Smooth muscle cell of trachea (primary cell): ENCODE measurements around the gene SDF4. TPM values are rescaled to one million over a fixed set of nuclear protein-coding genes. Genes with fewer than 3 reads are reported as not detected.

ENCODE experiments used
- total RNA-seq: library from RNA; depleted of rRNA; stranded (reverse); fragments of >200 nt; gene quantifications from 2 replicates; pipeline ENCODE4 v1.2.1, GENCODE V29; 2014

SDF4 gene, protein sequence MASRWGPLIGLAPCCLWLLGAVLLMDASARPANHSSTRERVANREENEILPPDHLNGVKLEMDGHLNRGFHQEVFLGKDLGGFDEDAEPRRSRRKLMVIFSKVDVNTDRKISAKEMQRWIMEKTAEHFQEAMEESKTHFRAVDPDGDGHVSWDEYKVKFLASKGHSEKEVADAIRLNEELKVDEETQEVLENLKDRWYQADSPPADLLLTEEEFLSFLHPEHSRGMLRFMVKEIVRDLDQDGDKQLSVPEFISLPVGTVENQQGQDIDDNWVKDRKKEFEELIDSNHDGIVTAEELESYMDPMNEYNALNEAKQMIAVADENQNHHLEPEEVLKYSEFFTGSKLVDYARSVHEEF
- 137 and 202 TPM in 2 replicates for total RNA-seq

DNA sequence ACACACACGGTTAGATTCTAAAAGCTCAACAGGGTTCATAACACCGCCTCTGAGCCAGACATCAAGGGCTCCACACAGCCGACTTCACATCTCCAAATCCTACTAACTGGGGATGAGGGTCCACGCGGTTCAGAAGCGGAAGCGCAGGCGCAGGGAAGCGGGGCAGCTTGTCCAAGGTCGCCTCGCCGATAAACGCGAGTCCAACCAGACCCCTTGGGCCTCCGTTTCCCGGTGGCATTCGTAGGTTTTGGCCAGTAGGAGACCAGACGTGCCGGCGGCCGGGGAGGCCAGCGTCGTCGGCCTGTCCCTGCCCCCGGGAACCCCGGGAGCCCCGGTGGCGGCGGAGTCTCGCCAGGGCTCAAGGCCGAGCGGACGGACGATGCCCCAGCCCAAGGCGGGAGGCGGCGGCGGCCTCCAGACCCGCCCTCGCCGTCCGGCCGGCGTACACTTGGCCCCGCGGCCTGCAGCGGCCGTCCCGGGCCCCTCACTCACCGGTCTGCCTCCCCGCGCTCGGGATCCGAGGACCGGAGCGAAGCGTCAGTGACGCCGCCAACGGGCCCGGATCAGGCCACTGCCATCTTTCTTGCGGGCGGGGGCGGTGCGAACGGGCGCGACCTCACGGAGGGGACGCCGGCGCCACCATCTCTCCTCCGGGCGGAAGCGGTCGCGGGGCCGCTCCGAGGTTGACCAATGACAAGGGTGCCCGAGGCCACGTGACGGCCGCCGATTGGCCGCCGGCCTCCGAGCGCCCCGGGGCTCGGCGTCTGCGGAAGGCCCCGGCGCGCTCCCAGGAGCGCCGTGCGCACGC, at the start of gene SDF4:
Gene SDF4 (minus strand): TSS at position 602 of the 808 bp plus-strand sequence. CDS start 3,229 bp downstream, outside the sequence.

DNA sequence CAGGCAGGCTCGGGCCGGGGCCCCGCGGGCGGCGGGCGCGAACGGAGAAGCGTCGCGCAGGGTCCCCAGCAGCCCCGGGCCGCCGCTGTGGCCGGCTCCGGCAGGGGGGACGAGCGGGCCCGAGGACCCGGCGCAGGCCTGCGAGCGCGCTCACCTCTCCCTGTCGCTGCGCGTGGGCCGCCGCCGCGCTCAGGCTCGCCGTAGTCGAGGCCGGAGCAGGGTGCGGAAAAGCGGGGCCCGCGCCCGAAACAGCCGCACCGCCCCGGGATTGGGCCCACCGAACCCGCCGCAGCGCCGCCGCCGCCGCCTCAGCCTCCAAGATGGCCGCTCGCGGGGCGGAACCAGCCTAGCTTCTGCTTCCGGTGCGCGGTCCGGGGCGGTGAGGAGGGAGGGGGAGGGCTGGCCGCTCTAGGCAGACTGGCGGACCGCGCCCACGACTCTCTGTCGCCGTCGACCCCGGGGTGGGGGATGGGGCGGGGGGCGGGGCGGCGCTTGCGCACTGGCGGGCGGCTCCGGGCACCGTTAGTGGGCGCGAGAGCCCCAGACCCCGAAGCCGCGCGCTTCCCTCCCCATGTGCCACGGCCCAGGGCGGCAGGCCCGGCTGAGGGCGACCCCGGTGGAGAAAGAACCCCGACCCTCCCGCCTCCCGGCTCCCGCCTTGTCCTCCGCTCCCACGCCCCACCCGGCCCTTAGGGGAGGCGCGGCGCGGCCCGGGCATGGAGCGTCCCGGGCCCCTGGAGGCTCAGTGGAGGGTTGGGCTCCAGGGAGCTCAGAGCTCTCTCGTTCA, 41.9 kb upstream of the SDF4 start, which contains the start of gene UBE2J2:
Gene UBE2J2 (minus strand): TSS at position 343 of the 787 bp plus-strand sequence. CDS start 5,862 bp downstream, outside the sequence.

DNA sequence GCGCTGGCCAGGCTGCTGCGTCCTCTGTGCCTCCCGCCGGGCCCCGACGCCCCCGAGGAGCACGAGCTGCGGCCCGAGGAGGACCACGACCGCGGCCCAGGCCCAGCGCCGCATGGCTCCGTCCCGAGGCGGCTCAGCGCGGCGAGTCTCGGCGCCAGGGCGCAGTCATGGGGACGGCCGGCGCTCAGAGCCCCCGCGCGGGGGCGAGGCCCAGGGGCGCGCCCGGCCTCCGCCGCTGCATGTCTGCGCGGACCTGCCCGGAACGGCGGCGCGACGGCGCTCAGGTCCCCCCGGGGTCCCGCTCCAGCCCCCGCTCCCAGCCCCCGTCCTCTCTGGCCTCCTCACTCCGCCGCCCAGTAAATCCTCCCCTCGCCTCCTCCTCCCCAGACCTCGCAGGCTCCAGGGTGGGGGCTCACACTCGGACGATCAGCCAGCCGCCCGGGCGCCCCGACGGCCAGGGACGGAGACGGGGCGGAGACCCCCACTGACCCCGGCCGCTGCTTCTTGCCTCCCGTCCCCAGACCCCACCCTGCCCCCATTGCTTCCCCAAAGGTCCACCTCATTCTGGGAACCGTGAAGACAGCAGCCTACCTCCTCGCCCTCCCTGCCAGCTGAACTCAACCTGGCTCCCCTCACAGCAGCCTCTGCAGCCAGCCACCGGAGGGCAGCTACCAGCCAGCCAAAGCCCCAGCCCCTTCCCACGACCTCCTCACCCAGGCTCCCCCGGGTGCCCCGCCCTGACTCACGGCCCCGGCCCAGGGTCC, 15.0 kb upstream of the SDF4 start, which contains the start of gene C1QTNF12:
Gene C1QTNF12 (minus strand): TSS at position 146 of the 764 bp plus-strand sequence. CDS start 32 bp downstream, at position 114.

DNA sequence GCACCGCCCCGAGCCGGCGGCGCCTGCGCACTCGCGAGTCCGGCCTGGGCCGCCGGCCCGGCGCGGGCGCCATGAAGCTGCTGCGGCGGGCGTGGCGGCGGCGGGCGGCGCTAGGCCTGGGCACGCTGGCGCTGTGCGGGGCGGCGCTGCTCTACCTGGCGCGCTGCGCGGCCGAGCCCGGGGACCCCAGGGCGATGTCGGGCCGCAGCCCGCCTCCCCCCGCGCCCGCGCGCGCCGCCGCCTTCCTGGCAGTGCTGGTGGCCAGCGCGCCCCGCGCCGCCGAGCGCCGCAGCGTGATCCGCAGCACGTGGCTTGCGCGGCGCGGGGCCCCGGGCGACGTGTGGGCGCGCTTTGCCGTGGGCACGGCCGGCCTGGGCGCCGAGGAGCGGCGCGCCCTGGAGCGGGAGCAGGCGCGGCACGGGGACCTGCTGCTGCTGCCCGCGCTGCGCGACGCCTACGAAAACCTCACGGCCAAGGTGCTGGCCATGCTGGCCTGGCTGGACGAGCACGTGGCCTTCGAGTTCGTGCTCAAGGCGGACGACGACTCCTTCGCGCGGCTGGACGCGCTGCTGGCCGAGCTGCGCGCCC, 501 bp upstream of the SDF4 start, which contains the start of gene B3GALT6:
Gene B3GALT6 (plus strand): TSS at position 30 of the 588 bp plus-strand sequence. CDS start 42 bp downstream, at position 72.

DNA sequence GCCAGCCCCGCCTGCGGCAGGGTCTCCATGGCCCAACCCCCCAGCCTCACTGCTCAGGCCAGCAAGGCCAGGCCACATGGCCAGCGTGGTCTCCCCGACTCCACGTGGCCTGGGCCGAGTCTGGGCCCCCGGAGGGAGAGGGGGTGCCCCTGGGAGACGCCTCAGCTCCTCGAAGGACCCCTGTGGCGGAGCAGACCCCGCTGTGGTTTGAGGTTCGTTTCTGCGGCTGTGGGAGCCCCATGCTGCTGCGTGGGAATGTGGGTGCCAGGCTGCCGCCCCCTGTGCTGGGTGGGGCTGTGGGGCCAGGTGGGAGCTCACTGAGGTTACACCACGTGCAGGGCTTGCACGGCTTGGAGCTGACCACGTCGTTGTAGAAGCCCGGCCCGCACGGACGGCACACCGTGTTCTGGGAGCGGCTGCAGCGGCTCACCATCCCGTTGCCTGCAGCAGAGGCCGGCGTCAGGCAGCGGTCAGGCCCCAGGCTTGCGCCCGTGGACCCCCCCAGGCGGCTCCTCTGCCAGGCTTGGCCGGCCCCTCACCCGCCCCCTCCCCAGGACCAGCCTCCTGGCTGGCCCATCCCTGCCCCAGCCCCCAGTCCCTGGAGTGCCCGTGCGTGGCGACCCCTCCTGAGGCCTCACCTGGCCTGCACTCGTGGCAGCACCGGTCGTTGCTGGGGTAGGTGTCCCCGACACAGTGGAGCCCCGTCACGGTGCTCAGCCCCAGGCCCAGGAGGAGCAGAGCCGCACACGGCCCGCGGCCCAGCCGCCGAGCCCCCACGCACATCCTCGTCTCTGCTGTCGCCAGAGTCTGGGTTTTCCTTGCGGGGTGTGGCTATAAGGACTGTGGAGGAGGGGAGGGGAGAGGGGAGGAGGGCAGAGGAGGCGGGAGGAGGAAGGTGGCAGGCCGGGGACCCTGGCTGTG, 18.2 kb downstream of the SDF4 start, which contains the start of gene TNFRSF4:
Gene TNFRSF4 (minus strand): TSS at position 809 of the 921 bp plus-strand sequence. CDS start 26 bp downstream, at position 783.

DNA sequence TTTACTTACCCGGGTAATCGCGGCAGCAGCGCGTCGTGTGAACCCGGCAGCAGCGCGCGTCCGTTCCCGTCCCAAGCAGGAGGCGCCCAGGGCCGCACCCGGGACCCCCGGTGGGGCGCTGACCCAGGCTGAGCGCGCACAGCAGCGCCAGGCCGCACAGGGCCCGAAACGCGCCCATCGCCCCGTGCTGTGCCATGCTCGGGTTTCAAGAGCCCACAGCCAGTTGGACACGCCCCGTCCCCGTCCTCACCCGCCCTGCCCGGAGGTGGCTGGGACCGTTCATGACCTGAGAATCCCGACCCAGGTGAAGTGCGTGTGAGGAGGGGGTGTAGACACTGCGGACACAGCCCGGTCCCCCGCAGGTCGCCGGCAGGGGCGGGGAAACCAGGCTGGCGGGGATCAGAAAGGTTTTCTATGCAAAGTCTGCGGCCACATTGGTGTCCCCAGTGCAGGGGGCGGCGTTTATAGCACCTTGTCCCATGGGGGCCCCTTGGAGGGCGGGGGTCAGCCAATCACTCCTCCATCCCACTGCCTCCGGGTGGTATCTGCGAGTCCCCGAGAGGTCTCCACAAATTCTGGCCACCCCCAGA, 25.3 kb downstream of the SDF4 start, which contains the start of gene TNFRSF18:
Gene TNFRSF18 (minus strand): TSS at position 217 of the 590 bp plus-strand sequence. CDS start 21 bp downstream, at position 196.

DNA sequence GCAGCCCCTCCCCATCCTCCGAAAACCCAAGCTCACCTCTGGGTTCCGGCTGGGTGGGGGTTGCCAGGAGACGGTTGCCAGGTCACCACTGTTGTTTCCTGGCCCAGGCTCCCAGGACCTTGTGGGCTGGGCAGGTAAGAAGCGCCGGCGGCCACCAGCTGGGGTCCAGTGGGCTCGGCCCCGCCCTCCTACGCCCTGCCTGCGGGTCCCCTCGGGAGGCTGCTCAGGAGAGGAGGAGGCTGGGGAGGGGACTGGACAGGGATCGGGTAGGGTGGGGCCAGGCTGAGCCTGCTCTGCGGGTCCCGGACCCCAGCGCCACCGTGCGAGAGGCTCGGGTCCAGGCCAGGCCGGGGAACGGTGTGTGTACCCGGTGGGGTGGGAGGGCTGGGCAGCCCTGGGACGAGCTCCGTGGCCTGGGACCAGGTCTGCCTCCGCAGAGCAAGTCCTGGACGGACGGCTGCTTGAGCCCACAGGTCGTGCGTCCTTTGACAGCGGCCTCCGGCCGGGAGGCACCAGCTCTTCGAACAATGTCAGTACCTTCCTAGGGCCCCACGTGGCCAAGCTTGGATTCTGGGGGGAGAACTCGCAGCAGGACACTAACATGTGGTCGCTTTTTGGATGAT, 57.9 kb downstream of the SDF4 start, which contains the start of gene TTLL10:
Gene TTLL10 (plus strand): TSS at position 88 of the 623 bp plus-strand sequence. CDS start 5,336 bp downstream, outside the sequence.

Other genes starting within 250 kb of the SDF4 start
- under 0.01 TPM in 1 of 2 replicates, not detected in the other for gene PERM1, start 249.9 kb downstream of the SDF4 start, total RNA-seq
- gene HES4, start 231.9 kb downstream of the SDF4 start, total RNA-seq: 0.15 and 4.3 TPM in 2 replicates
- 61.4 and 78.4 TPM in 2 replicates for gene ISG15, start 218.5 kb downstream of the SDF4 start, total RNA-seq
- gene AGRN, start 211.9 kb downstream of the SDF4 start, total RNA-seq: 36.4 and 97.3 TPM in 2 replicates
- gene RNF223, start 157.7 kb downstream of the SDF4 start, total RNA-seq: 0.15 TPM in 1 of 2 replicates, not detected in the other
- gene C1orf159, start 115.9 kb downstream of the SDF4 start, total RNA-seq: 5.0 and 5.4 TPM in 2 replicates
- not detected in 2 replicates for gene TTLL10, start 58.1 kb downstream of the SDF4 start, total RNA-seq
- 0.33 and 0.44 TPM in 2 replicates for gene TNFRSF18, start 25.4 kb downstream of the SDF4 start, total RNA-seq
- gene TNFRSF4, start 17.8 kb downstream of the SDF4 start, total RNA-seq: under 0.01 and 0.17 TPM in 2 replicates
- gene B3GALT6, start 236 bp upstream of the SDF4 start, total RNA-seq: 25.5 and 38.4 TPM in 2 replicates
- gene C1QTNF12, start 14.7 kb upstream of the SDF4 start, total RNA-seq: 2.5 and 5.1 TPM in 2 replicates
- 48.3 and 110 TPM in 2 replicates for gene UBE2J2, start 41.9 kb upstream of the SDF4 start, total RNA-seq
- gene SCNN1D, start 48.4 kb upstream of the SDF4 start, total RNA-seq: 2.5 and 4.3 TPM in 2 replicates
- 74.6 and 80.6 TPM in 2 replicates for gene ACAP3, start 75.9 kb upstream of the SDF4 start, total RNA-seq
- gene PUSL1, start 76.6 kb upstream of the SDF4 start, total RNA-seq: 18.2 and 30.3 TPM in 2 replicates
- gene INTS11, start 92.7 kb upstream of the SDF4 start, total RNA-seq: 62.8 and 67.6 TPM in 2 replicates
- 8.9 and 22.3 TPM in 2 replicates for gene CPTP, start 92.8 kb upstream of the SDF4 start, total RNA-seq
- 0.15 and 0.50 TPM in 2 replicates for gene TAS1R3, start 99.3 kb upstream of the SDF4 start, total RNA-seq
- gene DVL1, start 117.4 kb upstream of the SDF4 start, total RNA-seq: 81.9 and 138 TPM in 2 replicates
- 534 and 638 TPM in 2 replicates for gene MXRA8, start 126.6 kb upstream of the SDF4 start, total RNA-seq
- 109 and 137 TPM in 2 replicates for gene AURKAIP1, start 143.2 kb upstream of the SDF4 start, total RNA-seq
- 140 and 163 TPM in 2 replicates for gene CCNL2, start 167.3 kb upstream of the SDF4 start, total RNA-seq
- 63.5 and 109 TPM in 2 replicates for gene MRPL20, start 175.3 kb upstream of the SDF4 start, total RNA-seq
- 2.8 and 4.2 TPM in 2 replicates for gene ANKRD65, start 189.3 kb upstream of the SDF4 start, total RNA-seq
- gene VWA1, start 203.7 kb upstream of the SDF4 start, total RNA-seq: 5.2 and 9.6 TPM in 2 replicates
- gene ATAD3C, start 217.7 kb upstream of the SDF4 start, total RNA-seq: under 0.01 TPM in 1 of 2 replicates, not detected in the other
- gene ATAD3B, start 239.8 kb upstream of the SDF4 start, total RNA-seq: 15.0 and 15.1 TPM in 2 replicates